Stimulated activated memory B cell treated with anti-CD40 and anti-IgM and Interleukin-4, amounts not matched to agents 10 μg/mL and 1 μg/mL and 100 μg/mL, for 72 hours (primary cell): ENCODE data around the gene STOX2.

Source experiments
- ATAC-seq: fragments of 150-1000 bp; cut with Tn5 transposase; 2 replicates; pipeline ENCODE4 v1.10.0; 2021
- H3K27ac Mint-ChIP-seq: one replicate; pipeline ENCODE4 v1.8.0; 2022; ENCODE audit warnings: mild to moderate bottlenecking, mixed read lengths
- H3K27me3 Mint-ChIP-seq: one replicate; pipeline ENCODE4 v1.8.0; 2022; ENCODE audit warnings: mixed read lengths
- H3K36me3 Mint-ChIP-seq: one replicate; pipeline ENCODE4 v1.8.0; 2022; ENCODE audit warnings: mixed read lengths
- H3K4me1 Mint-ChIP-seq: one replicate; pipeline ENCODE4 v1.8.0; 2022; ENCODE audit warnings: mixed read lengths
- H3K4me3 Mint-ChIP-seq: one replicate; pipeline ENCODE4 v1.8.0; 2022; ENCODE audit warnings: mild to moderate bottlenecking, moderate library complexity, mixed read lengths
- H3K9me3 Mint-ChIP-seq: one replicate; pipeline ENCODE4 v1.8.0; 2022; ENCODE audit warnings: mixed read lengths

STOX2 gene

DNA sequence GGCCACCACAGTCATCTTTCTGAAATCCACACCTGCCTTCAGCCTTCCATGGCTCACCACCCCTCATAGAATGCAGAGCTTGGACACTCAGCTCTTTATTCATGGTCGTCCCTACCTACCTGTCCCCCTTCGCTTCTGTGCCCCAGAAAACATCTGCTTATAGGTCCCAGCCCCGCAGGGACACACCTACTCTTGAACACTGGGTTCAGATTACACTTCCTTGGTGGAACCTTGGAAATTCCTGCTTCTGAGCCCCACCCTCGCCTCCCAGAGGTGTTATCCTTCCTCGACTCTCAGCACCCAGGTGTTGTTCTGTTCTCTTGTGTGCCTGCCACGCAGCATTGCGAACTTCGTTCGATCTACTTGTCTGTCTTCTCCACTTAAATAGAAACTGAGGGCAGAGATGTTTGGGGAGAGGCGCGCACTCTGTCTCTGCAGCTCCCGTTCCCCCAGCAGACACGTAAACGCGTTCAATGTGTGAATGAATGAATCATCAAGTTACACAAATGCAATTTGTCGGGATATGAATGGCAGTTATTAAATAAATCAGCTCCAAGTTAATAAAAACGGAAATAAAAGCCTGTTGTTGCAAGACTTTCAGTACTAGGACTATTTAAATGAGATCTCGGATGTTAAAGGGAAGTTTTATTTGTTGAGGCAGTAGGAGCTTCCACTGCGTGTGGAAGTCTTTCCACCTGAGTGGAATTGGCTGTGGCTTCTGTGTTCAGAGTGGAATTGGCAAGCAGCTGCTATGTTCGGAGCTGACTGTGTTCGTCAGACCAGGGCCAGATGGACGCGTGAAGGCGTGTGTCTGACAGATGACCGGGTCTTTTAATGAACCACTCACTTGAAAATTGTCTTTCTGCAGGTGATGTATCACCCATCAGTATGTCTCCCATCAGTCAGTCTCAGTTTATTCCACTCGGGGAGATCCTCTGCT lies 95.6 kb downstream of the STOX2 start:
- H3K4me3 Mint-ChIP-seq, result no peak overlapping the region
- no peak overlapping the region for H3K27ac Mint-ChIP-seq
- no peaks in the 10 kb centered on the region for H3K9me3 Mint-ChIP-seq
- H3K27me3 Mint-ChIP-seq, result peaks cover 12% of the 10 kb centered on the region
- ATAC-seq, result no peak
- H3K36me3 Mint-ChIP-seq, result no peaks in the 10 kb centered on the region
- H3K4me1 Mint-ChIP-seq, result no peaks in the 10 kb centered on the region

DNA sequence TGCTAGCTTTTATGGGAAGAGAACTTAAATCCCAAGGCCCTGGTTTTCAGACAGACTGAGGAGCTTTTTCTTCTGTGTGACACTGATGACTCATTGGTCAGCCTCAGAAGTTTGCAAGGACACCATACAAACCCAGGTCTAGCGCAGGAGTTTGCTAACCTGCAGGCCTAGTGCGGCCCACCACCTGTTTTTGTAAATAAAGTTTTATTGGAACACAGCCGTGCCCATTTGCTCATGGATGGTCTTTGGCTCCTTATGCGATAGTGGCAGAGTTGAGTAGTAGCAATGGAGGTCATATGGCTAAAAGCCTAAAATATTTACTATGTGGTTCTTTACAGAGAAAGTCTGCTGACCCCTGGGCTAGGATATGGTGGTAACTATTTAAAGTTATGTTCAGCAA lies 98.3 kb downstream of the STOX2 start:
- Mint-ChIP-seq H3K27ac (no peak overlapping the region), H3K4me1 (no peaks in the 10 kb centered on the region), H3K4me3 (no peak overlapping the region), H3K27me3 (peaks cover 12% of the 10 kb centered on the region), H3K36me3 (no peaks in the 10 kb centered on the region), H3K9me3 (no peaks in the 10 kb centered on the region)
- no peak for ATAC-seq

DNA sequence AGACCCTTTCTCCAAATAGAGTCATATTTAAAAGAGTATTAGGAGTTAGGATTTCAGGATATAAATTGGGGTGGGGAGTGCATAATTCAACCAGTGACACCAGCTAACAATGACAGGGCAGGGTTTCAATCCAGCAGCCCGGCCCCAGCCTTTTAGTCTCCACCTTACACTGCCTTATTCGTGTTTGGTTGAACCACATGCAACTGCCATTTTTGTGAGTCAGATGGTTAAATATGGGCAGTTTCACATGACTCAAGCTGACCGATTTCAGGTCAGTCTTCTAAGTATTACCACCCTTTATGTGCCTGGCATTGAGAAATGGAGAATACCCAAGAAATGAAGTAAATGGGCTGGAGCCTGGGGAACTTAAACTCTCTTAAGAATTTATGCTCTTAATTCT lies 102.8 kb downstream of the STOX2 start:
- ATAC-seq, result no peak
- H3K4me1 Mint-ChIP-seq, result no peaks in the 10 kb centered on the region
- H3K4me3 Mint-ChIP-seq, result no peak overlapping the region
- no peak overlapping the region for H3K27ac Mint-ChIP-seq
- H3K27me3 Mint-ChIP-seq, result no peaks in the 10 kb centered on the region
- no peaks in the 10 kb centered on the region for H3K9me3 Mint-ChIP-seq
- no peaks in the 10 kb centered on the region for H3K36me3 Mint-ChIP-seq

DNA sequence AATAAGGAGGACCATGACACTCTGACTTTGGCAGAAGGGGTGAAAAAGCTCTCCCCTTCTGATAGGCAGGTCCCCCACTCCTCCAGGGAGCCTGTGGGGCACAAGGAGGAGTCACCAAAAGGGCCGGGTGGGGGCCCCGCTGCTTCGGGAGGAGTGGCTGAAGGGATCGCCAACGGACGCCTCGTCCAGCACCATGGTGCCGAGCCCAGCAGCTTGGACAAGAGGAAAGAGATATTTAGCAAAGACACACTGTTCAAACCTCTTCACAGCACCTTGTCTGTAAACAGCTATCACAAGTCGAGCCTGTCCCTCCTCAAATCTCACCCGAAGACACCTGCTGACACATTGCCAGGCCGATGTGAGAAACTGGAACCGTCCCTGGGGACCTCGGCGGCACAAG lies 105.6 kb downstream of the STOX2 start:
- Mint-ChIP-seq H3K27me3 (no peaks in the 10 kb centered on the region), H3K4me1 (no peaks in the 10 kb centered on the region), H3K4me3 (no peak overlapping the region), H3K36me3 (no peaks in the 10 kb centered on the region), H3K9me3 (no peaks in the 10 kb centered on the region), H3K27ac (no peak overlapping the region)
- no peak for ATAC-seq

DNA sequence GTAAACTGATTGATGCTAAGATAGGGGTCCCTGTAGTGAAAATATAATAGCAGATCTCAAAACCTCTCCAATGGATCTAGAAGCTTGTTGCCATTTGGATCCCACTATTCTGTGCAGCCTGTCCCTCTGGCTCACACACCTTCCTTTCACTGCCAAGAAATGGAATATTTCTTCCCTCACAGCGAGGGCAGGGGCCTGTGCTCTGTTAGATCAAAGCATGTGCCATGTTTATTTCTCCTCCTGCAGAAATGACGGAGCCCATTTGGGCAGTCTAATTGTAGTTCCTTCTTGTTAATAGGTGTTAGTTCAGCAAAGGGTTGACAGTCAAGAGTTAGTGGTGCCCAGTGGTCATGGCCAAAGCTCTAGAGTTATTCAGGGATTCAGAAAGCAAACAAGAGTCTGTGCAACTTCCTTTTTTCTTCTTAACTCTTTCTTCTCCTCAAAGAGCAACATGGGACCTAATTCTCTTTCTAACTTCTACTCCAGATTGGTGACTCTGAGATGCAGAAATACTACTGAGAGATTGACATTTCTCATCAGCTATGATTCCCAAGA lies 106.8 kb downstream of the STOX2 start:
- no peak for ATAC-seq
- Mint-ChIP-seq H3K4me1 (no peaks in the 10 kb centered on the region), H3K36me3 (no peaks in the 10 kb centered on the region), H3K27me3 (no peaks in the 10 kb centered on the region), H3K27ac (no peak overlapping the region), H3K4me3 (no peak overlapping the region), H3K9me3 (no peaks in the 10 kb centered on the region)

DNA sequence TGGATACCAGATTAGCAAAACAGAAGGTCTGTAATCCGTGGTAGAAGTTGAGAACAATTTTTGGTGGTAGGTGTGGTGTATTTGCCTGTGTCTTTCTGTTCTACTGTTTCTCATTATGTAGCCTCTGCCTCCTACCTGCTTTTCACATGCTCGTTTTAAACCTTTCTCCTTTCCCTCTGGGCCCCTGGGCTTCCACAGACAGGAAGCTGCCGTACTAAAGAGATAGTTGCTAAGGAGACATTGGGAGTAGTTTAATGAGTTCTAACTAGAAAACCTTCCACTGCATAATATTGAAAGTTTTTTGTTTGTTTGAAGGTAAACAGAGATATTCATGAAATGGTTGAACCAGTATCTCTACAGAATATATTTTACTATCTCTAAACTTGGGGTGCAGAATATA lies 107.8 kb downstream of the STOX2 start:
- no peaks in the 10 kb centered on the region for H3K9me3 Mint-ChIP-seq
- H3K4me1 Mint-ChIP-seq, result no peaks in the 10 kb centered on the region
- no peaks in the 10 kb centered on the region for H3K27me3 Mint-ChIP-seq
- ATAC-seq, result no peak
- no peaks in the 10 kb centered on the region for H3K36me3 Mint-ChIP-seq
- H3K4me3 Mint-ChIP-seq, result no peak overlapping the region
- H3K27ac Mint-ChIP-seq, result no peak overlapping the region

DNA sequence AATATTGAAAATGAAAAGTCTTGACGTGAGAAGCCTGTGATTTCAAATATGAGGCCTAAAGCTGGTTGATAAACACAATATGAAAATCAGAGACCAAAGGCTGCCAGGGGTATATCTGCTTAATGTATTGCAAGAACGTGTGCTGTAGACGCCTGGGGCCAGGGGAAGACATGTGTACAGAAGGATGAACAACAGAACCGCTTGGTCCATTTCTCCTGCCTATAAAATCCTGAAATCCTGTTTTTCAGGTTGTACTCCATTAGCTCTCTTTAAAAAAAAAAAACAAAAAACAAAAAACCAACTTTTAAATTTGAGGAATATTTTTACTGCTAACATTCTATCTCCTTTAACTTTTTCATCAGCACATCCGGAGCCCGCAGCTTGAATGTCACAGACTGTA lies 109.2 kb downstream of the STOX2 start:
- ATAC-seq, result no peak
- Mint-ChIP-seq H3K27me3 (no peaks in the 10 kb centered on the region), H3K4me3 (no peak overlapping the region), H3K36me3 (no peaks in the 10 kb centered on the region), H3K27ac (no peak overlapping the region), H3K9me3 (no peaks in the 10 kb centered on the region), H3K4me1 (no peaks in the 10 kb centered on the region)

DNA sequence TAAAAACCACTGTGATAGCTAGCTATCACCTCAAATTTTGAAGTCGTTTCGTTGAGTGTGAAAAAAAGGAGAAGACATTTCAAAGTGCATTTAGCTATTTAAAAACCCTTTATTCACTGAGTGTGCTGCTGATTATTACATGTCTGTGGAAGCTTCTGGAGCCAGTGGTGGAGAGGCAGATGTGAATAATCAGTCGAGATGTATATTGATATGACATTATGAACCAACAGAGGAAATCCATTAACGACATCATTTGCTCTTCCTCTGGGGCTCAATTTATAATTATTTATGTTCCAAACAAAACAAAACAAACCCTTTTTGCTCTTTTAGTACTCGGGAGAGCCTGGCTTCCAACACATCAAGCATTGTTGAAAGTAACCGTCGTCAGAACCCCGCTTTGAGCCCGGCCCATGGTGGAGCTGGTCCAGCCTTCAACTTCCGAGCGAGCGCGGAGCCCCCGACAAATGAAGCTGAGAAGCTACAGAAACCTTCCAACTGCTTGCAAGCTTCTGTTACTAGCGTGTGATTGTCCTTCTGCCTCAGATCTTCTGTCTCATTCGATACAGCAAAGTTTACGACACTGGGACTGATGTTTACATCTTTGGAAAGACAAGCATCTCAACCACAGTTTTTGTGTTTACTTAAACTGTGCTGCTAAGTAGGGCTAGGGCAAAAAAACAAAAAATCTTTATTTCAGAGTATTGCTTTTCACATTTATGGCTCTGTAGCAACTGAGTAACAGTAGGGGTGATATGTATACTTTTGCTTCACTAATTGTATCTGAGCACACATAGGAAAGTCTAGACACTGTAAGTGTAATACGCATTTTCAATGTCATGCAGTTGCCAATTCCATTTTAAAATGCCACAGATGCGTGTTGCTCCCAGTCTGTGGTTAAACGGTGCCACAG lies 111.9 kb downstream of the STOX2 start:
- Mint-ChIP-seq H3K36me3 (no peaks in the 10 kb centered on the region), H3K4me3 (no peak overlapping the region), H3K27ac (no peak overlapping the region), H3K9me3 (no peaks in the 10 kb centered on the region), H3K4me1 (no peaks in the 10 kb centered on the region), H3K27me3 (no peaks in the 10 kb centered on the region)
- no peak for ATAC-seq

DNA sequence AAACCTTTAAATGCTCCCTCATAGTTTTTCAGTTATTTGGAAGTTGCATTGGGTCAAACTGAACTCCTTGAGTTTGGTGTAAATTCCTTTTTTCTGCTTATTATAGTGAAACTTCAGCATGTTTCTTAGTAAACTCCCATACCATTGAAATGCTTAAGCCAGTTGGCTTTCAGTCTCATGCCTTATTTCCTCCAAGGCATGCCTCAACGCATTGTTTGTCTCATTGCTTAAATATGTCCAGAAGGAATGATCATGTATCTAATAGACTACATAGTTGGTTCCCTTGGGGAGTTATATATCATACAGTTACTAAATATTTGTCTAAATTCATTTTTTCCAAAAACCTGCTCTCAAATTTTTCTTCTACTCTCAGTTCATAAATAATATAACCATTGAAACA lies 114.0 kb downstream of the STOX2 start:
- no peaks in the 10 kb centered on the region for H3K36me3 Mint-ChIP-seq
- H3K27ac Mint-ChIP-seq, result no peak overlapping the region
- no peaks in the 10 kb centered on the region for H3K9me3 Mint-ChIP-seq
- no peak for ATAC-seq
- no peak overlapping the region for H3K4me3 Mint-ChIP-seq
- no peaks in the 10 kb centered on the region for H3K4me1 Mint-ChIP-seq
- H3K27me3 Mint-ChIP-seq, result no peaks in the 10 kb centered on the region

DNA sequence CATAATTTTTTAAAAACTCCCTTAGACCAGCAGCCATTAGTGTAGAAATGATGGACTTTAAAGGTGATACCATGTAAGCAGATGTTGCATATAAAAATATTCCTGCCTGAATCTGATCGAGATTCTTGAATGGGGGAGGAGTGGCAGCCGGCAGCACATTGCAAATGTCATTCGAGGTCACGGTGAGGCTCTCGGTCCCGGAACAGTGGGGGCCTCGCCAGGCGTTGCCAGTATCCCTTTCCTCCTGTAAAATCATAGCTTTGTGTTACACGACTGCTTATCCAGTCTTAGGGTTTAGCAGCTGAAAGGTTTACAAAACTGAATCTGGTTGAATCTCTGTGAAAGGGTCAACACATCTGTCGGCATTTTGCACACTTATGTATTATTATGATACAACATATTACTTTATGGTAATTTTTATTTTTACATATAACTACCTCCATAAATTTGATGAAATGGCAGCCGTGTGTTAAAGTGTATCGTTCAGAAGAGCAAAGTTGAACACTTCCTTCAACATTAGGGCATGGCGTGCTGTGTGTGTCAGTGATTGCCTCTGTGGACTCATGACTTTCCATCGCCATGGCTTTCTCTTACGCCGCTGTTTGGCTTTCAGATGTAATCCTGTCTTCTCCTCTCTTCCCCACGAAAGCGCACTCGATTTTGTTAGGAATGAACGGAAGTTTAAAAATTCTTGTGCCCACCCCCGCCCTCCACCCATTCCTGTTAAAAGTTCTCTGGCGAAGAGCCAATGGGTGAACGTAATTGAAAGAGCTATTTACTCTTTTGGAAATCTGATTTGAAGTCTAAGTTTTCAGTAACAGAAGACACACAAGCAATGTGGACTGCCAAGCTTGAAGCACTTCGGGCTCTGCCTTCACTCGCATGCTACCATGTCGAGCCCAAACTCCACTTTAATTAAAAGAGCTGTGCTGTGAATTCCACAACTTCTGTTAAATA lies 114.8 kb downstream of the STOX2 start:
- no peak for ATAC-seq
- H3K27me3 Mint-ChIP-seq, result no peaks in the 10 kb centered on the region
- H3K4me1 Mint-ChIP-seq, result no peaks in the 10 kb centered on the region
- no peaks in the 10 kb centered on the region for H3K36me3 Mint-ChIP-seq
- no peak overlapping the region for H3K27ac Mint-ChIP-seq
- no peak overlapping the region for H3K4me3 Mint-ChIP-seq
- no peaks in the 10 kb centered on the region for H3K9me3 Mint-ChIP-seq

DNA sequence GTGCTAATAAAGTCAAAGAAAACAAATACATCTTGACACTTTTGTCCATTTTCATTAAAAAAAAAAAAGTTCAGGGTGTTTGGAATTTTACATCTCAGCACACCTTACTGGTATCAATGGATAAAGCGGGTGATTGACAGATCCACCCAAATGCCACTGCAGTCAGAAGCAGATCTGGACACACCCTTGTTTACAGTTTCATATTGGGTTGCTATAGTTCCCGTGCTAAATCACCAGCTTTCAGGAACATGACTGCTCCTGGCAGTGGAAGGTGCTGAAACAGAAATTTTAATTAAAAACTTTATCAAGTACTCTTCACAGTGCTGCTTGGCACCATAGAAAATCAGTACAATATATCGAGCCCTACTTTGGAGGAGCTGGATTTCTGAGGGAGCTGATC lies 116.3 kb downstream of the STOX2 start:
- no peak for ATAC-seq
- H3K27me3 Mint-ChIP-seq, result no peaks in the 10 kb centered on the region
- H3K4me3 Mint-ChIP-seq, result no peak overlapping the region
- no peaks in the 10 kb centered on the region for H3K9me3 Mint-ChIP-seq
- no peaks in the 10 kb centered on the region for H3K4me1 Mint-ChIP-seq
- no peaks in the 10 kb centered on the region for H3K36me3 Mint-ChIP-seq
- H3K27ac Mint-ChIP-seq, result no peak overlapping the region

DNA sequence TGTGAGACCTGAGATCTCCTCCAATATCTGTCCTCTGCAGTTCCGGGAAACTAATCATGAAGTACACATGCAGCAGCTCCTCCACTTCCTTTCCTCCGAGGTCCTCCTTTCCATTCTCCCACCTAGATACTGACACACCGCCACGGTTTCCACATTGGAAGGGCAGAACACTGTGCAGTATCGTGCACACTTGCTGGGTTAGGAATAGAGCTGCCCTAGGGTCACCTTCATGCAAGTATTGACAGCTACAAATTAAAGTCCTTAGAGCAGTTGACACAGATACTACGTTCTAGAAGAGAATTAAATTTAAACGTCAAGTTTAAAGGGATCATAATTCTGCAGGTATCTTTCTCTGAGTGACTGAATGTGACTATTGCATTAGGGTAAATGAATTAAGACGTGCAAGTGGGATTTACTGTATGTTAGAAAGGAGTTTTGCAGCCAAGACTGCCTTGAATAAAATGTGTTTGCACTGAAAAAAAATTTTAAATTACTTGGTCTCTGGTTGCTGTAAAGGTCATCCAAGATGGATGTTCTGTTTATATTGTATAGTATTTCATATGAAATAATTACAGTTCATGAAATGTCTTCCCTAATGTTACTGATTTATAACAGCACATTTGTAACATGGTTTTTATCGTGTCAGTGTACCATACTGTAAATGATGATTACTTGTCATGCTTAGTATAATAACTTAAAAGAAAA lies 117.7 kb downstream of the STOX2 start:
- H3K4me3 Mint-ChIP-seq, result no peak overlapping the region
- H3K4me1 Mint-ChIP-seq, result peaks cover 3% of the 10 kb centered on the region
- H3K36me3 Mint-ChIP-seq, result no peaks in the 10 kb centered on the region
- no peak overlapping the region for H3K27ac Mint-ChIP-seq
- H3K9me3 Mint-ChIP-seq, result no peaks in the 10 kb centered on the region
- no peak for ATAC-seq
- peaks cover 3% of the 10 kb centered on the region for H3K27me3 Mint-ChIP-seq

DNA sequence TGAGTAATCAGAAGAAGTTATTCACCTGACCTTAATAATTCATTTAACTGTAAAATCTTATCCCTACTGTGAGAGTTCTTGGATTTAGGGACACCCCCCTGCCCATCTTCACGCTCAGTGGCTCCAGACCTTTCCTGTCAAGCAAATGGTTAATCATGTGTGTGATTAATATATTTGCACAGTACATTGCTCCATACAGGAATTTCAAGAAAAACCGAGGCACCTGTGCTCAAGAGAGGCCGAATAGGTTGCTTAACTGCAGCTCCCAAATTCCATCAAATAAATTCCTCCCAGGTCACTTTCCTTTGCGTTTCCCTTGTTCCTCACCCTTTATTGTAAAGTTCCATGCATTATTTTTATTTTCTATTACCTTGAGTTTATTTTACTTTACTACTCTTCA lies 119.5 kb downstream of the STOX2 start:
- Mint-ChIP-seq H3K4me1 (peaks cover 20% of the 10 kb centered on the region), H3K36me3 (no peaks in the 10 kb centered on the region), H3K27me3 (peaks cover 20% of the 10 kb centered on the region), H3K9me3 (no peaks in the 10 kb centered on the region), H3K4me3 (no peak overlapping the region), H3K27ac (no peak overlapping the region)
- ATAC-seq, result no peak
